HG02884 (cell line): Measurements from ENCODE around the gene OR56A1.
"Not testable (repeated sequence)": the region's sequence is repeated elsewhere in the genome, so short reads cannot be mapped to it uniquely, and the experiment has no call there.

Source experiments
- ATAC-seq: cut with Tn5 transposase; IDR thresholded peaks from one replicate; pipeline ENCODE4 v1.9.1; 2021; ENCODE audit warnings: mild to moderate bottlenecking, moderate library complexity; ENCODE audit not compliant: unreplicated experiment

The OR56A1 gene, protein sequence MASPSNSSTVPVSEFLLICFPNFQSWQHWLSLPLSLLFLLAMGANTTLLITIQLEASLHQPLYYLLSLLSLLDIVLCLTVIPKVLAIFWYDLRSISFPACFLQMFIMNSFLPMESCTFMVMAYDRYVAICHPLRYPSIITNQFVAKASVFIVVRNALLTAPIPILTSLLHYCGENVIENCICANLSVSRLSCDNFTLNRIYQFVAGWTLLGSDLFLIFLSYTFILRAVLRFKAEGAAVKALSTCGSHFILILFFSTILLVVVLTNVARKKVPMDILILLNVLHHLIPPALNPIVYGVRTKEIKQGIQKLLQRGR

DNA sequence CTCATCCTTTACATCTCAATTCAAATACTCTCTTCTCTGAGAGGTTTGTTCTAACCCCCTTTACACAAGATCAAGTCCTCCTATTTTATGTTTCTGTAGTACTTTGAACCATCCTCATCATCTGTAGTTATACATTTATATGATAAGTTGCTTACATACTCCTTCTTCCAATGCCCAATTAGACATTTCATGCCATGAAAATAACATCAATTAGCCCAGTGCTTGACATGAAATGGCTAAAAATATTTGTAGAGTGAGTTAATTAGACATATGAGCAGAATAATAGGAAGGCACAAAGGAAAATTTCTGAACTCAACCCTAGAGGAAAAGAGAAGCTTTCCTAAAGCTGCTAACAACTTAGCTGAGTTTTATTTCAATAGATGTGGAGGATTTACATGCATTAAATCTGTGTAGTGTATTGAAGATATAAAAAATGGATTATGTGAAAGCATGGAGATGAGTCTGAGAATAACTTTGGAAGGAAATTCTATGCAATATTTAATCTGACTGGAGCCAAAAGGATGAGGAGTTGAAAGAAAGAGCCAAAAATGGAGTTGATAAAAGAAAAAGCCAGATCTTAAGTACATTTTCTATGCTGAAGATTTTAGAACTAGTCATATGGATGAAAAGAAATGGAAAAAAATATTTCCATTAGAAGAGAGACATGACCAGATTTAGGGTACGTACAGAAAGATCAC is at the start of gene OR56A1:
Gene OR56A1 (minus strand): TSS at position 51 of the 698 bp plus-strand sequence. CDS start 3,066 bp downstream, outside the sequence.
- ATAC-seq, result no peak

DNA sequence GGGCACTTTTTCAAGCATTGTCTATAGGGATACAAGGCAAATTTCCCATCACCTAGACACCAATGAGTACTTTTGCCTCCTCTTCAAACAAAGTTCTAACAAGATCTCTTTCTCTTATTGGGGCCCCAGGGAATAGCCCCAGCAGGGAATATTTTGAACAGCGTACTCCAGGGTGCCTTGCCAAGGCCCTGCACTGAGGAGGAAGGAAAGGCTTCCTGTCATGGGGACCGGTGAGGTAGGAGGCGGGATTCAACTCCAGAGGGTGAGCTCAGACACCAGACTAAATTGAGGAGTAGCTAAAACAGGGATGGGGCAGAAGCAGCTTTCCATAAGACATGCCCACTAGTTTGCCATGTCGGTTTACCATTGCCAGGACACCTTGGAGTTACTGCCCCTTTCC is 48.9 kb upstream of the OR56A1 start:
- ATAC-seq, result no peak

DNA sequence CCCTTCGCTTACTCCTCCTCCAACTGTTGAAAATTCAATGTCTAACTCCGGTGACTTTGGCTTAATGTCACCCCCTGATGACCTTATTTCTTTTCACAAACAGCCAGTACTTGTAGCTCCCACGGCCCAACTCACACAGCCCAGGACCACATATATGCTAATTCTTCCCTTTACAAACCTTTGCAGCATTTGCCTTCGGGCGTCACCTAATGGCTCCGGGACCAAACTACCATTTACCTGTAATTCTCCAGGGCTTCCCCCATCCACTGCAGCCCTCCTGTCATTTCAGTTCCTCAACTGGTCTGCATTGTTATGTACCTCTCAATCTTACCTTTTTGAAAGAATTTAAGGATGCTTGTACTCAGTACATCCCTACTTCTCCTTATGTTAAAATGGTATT is 47.2 kb upstream of the OR56A1 start:
- ATAC-seq, result no peak

DNA sequence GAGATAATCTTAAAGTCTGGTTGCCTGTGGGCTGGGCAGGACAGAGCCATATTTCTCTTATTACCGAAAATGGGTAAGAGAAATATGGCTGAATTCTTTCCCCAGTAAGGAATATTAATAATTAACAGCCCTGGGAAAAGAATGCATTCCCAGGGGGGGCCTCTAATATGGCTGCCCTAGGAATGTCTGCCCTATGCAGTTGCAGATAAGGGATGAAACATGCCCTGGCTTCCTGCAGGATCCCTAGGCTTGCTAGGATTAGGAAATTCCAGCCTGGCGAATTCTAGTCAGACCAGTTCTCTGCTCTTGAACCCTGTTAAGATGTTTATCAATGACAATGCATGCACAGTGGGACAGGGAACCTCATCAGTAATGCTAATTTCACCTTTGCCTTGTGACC is 45.9 kb upstream of the OR56A1 start:
- ATAC-seq, result not testable (repeated sequence)

DNA sequence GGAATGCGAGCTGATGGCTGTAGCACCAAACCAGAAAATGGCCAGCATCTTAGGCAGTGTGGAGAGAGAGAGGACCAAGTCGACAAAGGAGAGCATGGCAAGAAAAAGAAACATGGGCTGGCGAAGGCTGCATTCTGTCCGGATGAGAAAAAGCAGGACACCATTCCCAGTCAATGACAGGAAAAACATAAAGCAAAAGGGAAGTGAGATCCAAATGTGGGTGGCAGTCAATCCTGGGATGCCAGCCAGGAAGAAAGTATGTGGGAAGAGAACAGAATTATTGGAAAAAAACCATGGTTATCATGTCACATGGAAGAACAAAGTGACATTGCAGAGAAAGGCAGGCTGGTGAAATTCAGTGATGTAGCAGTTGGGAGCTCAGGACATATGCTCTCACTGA is 36.9 kb upstream of the OR56A1 start:
- ATAC-seq, result no peak

DNA sequence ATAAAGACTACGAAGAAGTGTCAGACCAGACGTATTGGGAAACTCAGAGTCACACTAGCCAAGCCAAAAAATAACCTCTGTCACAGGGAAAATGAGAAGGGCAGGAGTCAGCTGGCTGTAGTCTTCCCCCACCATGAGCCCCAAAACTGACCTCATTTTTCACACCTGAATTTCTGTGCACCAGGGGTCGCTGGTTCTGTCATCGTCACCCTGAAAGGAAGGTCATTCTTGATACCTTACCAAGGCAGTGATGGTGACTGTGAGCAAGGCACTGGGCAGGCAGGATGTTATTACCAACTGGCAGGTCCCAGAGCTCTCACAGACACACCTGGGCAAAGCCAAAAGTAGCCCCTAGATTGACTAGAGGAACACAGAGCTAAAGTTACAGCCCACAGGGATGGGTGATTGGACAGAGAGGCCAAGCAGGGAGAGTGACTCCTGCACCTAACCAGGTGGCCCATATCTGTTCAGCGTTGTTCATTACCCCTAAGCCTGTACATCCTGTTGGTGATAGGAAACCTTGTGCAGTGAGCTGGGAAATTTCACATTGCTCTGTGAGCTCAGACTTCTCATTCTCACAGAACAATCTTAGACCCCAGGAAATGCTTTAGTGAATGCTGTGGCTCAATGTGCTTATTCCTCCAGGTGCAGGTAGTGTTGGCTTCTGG is 32.3 kb upstream of the OR56A1 start:
- no peak for ATAC-seq

DNA sequence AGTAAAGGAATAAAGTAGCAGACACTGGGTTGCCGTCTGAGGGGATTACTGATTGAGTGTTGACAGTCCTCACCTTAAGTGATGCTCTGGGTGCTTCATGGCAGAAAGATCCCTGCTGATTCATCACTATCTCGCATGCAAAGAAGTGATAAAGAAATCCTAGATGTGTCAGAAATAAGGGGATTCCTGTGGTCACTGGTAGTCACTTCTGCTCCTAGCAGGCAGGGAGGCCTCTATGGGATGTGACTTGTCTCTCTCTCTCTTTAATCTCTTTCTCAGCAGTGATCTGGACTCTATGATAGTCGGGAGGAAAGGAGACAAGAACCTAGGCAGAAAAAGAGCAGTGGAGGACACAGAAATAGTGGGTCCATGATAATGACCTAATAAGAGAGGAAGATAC is 30.9 kb upstream of the OR56A1 start:
- ATAC-seq, result no peak

DNA sequence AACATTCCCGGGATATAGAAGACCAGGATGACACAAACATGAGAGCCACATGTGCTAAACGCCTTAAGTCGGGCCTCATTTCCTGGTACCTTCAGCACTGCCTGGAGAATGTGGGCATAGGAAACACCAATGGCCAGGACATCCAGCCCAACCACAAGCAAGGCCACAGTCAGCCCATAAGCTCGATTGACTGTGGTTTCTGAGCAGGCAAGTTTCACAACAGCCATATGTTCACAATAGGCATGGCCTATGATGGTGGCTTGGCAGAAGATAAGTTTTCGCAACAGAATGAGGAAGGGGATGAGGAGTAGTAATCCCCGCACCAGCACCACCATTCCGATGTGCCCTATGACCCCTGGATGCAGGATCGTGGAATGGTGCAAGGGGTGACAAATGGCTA is 26.9 kb upstream of the OR56A1 start:
- ATAC-seq, result no peak

DNA sequence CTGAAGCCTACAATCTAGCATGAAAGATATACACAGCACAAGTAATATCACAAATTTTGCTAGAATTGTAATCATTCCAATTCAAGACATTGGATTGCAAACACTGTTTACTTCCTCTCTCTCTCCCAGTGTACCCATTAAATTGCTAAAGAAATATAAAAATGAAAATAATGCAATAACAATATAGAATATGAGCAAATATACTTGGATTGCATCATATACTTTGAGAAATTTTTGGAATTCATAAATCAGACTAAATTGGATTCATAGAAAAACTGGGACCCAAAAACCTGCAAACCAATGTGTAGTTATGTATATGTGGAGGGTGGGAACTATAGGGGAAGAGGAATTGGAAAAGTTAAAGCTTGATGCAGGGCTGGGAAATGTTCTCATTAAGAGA is 25.0 kb upstream of the OR56A1 start:
- ATAC-seq, result no peak

DNA sequence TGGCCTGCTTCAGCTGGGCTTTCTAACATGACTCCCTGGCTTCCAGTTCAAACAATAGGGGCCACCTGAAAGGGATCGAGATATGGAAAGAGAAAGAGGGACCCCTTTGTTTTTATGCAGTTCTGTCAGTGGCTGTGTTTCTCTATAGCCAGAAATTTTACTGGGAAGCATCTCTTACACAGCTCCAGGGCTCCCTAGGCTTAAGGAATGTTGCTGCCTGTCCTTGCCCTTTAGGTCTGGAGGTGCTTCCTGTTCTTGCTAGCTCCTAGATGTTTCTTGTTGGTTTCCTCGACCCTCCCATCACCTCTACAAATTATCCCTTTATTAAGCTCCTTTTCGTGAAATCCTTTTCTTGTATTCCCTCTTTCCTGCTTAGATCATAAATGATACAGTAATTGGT is 21.8 kb upstream of the OR56A1 start:
- no peak for ATAC-seq

DNA sequence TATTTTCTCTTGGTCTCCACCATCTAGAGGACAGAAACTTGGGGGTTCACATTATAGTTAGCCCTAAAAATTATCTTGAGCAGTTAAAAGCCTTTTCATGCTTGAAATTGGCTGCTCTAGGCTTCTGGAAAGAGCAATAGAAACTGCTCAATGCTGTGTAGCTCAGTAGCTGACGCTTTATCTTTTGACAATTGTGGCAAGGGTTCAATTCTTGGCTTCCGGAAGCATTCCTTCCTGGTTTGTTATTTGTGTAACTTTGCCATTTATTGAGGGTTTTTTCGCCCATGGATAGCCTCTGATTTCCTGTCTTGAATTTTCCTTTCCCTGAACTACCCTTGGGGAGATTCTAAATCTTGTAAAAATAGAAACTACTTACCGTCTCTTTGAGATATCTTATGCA is 10.3 kb upstream of the OR56A1 start:
- no peak for ATAC-seq

DNA sequence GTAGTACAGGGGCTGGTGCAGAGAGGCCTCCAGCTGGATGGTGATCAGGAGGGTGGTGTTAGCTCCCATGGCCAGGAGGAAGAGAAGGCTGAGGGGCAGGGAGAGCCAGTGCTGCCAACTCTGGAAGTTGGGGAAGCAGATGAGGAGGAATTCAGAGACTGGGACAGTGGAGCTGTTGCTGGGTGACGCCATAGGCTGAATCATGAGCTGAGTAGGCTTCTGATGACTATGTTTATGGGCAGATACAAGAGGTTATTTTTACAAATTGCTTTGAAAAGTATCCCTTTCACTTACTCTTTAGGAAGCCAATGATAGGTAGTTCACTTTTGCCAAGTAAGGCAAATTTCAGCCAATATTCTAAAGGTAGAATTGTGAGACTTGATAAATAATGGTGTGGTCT is 3.1 kb downstream of the OR56A1 start:
- ATAC-seq, result no peak

DNA sequence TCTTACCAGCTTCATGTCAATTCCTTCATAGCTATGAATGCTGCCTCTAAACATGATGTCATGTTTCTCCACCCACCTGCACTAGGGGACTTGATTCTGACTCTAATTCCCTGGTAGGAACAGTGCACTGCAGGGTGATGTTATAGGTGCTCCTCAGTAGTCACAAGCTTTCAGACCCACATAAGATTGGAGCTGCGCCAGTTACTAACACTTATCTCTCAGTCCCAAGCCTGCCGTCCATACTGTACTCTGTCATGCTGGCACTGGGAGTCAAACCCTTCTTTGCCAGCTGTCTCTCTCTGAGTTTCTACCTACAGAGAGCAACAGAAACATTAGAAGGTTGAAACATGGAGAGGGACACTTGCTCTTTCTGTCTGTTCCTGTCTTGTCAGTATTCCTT is 5.5 kb downstream of the OR56A1 start:
- ATAC-seq, result no peak

DNA sequence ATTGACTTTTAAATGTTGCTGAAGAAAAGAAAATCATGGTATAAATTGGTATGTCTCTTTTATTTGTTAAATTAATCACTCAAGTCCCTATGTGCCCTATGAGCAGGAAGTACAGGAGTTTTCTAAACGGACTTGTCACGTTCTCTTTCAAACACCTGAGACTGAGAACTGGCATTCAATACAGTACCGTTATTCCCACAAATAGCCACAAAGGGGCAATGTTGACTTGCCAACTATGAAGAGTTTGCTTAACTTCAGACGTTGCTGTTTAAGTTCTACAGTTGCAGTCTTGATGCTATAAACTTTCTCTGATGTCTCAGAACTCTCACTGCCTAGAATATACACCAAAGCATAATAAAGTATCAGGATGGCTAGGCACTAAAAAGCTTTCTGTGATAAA is 7.6 kb downstream of the OR56A1 start:
- ATAC-seq, result no peak

DNA sequence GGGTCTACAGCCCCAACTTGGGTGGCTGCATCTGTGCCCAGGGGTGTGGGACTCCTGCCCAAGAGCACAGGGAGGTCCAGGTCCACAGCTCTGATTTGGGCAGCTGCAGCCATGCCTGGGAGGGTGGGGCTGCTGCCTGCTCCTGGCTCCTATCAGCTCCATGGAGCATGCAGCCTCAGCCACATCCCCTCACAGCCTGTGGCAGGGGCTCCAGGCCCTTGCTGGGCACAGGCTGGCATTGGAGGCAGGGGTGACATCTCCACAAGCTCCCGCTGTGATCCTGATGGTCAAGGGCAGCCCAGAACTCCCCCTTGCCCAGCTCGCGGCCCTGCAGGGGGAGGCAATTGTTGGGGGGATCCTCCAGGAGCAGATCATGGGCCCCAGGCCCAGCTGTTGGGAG is 17.5 kb downstream of the OR56A1 start:
- ATAC-seq, result no peak

DNA sequence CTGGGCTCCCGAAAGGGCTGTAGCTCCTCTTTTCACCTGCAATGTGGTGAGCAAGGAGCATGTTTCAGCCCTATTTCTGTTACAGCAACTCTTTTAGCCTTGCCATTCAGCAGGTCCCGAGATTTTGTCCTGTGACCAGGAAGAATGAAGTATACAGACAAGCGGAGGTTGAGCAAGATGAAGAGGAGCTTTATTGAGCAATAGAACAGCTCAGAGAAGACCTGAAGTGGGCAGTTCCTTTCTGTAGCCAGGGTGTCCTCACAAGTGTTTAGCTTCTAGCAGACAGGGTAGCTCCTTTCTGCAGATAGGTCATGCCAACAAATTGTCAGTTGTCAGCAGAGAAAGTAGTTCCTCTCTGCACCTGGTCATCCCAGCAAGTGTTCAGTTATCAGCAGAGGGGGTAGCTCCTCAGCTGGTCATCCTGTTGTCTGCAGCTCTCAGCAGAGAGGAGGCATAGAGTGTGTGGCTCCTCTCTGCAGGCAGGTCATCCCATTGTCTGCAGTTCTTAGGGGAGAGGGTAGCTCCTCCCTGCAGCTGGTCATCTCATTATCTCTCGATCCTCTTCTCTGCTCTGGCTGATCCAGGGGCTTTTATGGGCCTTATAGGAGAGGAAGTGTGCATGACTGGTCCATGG is 18.4 kb downstream of the OR56A1 start:
- ATAC-seq, result no peak

DNA sequence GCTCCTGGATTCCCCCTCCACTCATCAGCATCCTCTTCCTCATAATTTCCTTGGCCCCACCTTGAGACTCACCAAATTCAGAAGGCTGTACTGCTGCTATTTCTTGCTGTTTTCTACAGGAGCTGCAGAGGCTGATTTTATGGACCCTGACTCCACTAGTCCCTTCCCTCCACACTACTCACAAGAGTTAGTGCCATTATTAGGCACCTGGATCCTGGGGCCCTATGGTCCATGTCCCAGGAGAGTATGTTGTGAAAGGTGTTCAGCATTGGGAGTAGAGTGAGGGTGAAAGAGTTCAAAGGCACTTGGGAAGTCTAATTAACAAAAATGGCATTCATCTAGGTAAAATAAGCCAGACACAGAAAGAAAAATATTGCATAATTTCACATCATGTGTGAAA is 23.7 kb downstream of the OR56A1 start, which contains the start of gene OR56A4:
Gene OR56A4 (minus strand): TSS at position 101 of the 400 bp plus-strand sequence. CDS start 3,954 bp downstream, outside the sequence.
- ATAC-seq, result no peak

DNA sequence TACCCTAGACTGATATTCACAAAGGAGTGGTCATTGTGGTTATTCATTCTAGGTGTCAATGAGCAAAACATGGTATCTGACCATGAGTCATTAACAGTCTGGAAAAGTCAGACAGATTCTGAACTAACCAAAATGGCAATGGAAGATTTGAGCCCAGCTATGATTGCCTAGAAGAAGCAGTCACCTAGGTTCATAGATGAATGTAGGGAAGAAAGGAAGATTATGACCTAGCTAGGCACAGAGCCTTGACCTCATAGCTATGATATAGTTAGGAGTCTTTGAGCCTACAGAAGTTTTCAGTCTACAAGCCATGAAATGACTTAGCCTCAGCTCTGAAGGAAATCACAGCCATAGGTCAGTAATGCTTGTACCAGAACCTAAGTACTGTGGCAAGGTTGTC is 24.2 kb downstream of the OR56A1 start:
- no peak for ATAC-seq

DNA sequence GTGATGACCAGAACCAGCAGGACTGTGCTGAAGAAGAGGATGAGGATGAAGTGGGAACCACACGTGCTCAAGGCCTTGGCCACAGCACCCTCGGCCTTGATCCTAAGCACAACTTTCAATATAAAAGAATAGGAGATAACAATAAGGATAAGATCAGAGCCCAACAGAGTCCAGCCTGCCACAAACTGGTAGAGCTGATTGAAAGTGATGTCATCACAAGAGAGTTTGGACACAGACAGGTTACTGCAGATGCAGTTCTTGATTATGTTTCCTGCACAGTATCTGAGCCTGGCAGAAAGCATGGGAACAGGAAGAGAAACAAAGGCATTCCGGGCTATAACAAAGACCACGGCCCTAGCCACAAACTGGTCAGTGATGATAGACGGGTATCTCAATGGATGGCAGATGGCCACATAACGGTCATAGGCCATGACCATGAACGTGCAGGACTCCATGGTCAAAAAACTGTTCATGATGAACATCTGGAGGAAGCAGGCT is 28.3 kb downstream of the OR56A1 start:
- no peak for ATAC-seq

DNA sequence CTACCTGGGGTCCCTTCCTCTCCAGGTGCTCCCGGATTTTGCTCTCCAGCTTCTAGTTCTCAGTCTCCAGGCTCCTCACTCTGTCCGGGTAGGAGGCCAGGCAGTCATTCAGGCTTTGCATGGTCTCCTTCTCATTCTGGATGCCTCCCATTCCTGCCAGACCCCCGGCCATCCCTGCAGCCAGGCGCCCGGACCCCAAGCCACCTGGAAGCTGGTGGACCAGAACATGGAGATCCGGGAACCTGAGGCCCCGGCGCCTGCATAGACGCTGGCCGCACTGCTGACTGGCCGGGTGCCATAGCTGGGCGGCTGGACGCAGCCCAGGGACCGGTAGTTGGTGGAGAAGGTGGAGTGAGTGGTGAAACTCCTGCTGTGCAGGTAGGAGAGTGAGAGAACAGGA is 35.8 kb downstream of the OR56A1 start:
- ATAC-seq, result no peak

DNA sequence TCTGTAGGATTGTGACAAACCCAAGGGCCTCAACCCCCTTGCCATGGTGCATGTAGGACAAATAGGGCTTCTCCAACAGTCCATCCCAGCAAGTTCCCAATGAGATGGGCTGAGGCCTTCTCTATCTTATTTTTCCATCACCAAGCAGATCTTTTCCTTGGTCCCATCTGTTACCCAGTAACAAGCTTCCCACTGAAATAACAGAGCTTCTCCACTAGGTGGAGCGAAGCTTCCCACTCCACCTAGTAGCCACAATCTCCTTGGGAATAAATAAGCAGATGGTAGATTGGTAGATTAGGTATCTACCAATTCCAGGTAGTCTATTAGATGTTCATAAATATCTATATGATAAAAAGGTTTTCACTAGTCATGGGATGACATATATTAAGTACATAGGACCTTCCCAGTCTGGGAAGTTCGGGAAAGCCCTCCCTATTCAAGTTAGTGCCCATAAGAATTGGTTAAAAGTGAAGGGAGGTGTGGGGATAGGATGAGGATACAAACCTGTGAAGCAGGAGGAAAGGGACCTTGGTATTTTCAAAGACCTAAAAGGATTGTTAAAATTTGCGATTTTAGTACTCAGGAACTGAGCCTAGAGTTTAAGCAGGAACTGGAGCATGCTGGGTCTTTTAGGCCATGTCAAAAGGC is 37.8 kb downstream of the OR56A1 start:
- ATAC-seq, result no peak
